Tibial nerve (tissue), 4 donors: ENCODE data around the gene SNX13.

Experiments used
- CTCF ChIP-seq, 5 experiments: fragments of 200-600 bp in 3 of 5; fragments of 450-650 bp in 2 of 5; sonication (generic) in 3 of 5; IDR thresholded peaks; one replicate each; pipeline ENCODE4 v1.5.1; 2016 to 2019; ENCODE audit warnings: antibody characterized with exemption in 5 of 5, mild to moderate bottlenecking in 3 of 5, moderate library complexity in 2 of 5
- EP300 ChIP-seq, 2 donors: sonication (generic); formaldehyde crosslinking; IDR thresholded peaks; one replicate each; pipeline ENCODE4 v1.6.1; 2017; ENCODE audit warnings: antibody characterized with exemption in 2 of 2, mild to moderate bottlenecking in 1 of 2

GRCh38 chr7:17849504-17849903 lies 90.8 kb downstream of the SNX13 start:
- no peak for TF ChIP-seq EP300 (IDR thresholded peaks at IDR 0.05)
- no peak for TF ChIP-seq CTCF (IDR thresholded peaks at IDR 0.05)
